HuH-7 (cell line): ENCODE data around the gene STAM.

ENCODE experiments used
- DNase-seq: peaks from one replicate; pipeline ENCODE4 v3.0.0; 2011; ENCODE audit warnings: low spot score

The STAM gene

DNA sequence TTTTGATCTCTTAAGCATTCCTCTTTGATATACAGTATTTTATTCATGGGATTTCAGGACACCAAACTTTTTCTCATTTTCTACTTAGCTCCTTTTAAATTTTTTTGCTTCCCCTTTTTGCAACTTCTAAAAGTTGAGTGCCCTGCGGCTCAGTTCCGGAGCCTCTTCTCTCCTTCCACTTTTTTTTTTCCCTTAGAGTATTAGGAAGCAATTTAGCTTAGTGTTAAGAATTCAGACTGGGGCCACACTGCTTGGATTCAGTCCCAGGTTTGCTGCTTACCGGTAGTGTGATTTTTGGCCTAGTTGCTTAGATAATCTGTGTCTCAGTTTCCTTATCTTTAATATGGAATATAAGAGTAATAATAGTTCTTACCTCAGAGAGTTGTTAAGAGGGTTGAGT, 3.4 kb downstream of the STAM start:
- no peak for DNase-seq

GRCh38 chr10:17648243-17649035, 4.5 kb downstream of the STAM start:
- DNase-seq, result no peak

GRCh38 chr10:17649052-17649451, 5.1 kb downstream of the STAM start:
- no peak for DNase-seq

- DNase-seq, result no peak
These were observed 5.9 kb downstream of the STAM start for GRCh38 chr10:17649836-17650235.

- DNase-seq, result no peak
These were observed 6.5 kb downstream of the STAM start for GRCh38 chr10:17650416-17650815.

DNA sequence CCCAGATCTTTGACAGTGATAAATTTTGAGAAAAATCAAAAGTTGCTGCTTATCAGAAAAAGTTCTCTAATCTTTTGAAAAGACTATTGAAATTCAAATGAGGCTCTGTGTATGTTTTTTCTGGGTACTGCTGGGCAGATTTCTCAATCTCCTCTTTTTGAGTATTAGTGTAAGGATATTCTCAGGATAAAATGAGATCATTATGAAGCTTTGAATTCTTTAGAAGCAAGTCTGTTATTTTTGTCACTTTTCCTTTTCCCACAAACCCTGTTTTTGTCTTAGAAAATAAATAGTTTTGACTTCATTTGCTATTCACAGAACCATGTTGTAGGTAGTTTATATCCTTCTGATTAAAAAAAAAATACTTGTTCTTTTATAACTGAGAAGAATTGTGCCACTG, 7.9 kb downstream of the STAM start:
- no peak for DNase-seq

DNA sequence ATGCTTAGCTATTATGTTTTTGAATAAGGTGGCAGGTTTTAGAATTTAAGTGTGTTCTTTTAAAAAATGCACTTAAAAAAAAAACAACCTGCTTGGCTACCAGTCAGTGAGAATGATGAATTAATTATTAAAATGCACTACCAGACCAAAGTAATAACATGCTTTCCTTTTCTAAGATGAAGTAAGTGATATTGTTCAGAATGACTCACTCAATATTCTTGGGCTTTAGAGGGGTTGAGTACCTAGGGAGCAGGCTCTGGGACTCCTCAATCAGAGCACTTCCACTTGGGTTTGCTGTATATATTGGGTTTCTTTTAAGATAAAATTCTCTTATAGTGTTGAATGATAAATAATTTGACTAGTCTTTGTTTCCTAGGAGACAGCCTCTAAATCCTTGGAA, 8.6 kb downstream of the STAM start:
- no peak for DNase-seq

GRCh38 chr10:17655009-17655408, 11.1 kb downstream of the STAM start:
- no peak for DNase-seq

DNA sequence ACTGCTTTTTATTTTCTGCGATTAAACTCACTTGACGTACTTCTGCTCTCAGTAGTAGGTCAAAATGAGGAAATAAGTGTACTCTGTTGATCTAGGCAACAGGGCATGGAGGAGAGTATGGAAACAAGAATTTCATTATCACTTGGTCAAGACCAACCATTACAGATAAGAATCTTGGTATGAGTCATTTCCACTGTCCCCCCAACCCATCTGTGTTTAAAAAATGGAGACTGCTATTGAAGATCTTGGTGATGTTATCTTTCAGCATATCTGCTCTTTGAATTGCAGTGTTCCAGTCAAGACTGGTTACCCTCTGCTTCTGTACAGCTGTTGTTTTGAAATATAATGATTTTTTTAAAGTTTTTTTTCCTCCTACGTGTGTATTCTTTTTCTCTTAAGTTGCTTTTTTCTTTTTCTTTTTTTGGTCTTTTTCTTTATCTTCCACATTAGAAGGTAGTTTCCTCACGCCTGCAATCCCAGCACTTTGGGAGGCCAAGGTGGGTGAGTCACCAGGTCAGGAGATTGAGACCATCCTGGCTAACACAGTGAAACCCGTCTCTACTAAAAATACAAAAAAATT, 11.7 kb downstream of the STAM start:
- DNase-seq, result no peak

- DNase-seq, result no peak
These were observed 13.2 kb downstream of the STAM start for GRCh38 chr10:17657103-17657500.

DNA sequence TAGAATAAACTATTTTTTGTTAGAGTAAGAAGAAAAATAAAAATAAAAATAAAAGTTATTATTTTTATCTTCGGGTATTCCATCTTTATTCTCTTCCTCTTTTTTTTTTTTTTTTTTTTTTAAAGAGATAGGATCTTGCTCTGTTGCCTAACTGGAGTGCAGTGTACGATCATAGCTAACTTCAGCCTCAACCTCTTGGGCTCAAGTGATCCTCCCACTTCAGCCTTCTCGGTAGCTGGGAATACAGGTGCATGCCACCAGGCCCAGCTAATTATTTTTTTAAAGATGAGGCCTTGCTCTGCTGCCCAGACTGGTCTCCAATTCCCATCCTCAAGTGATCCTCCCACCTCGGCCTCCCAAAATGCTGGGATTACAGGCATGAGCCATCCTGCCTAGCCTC, 15.4 kb downstream of the STAM start:
- no peak for DNase-seq

DNA sequence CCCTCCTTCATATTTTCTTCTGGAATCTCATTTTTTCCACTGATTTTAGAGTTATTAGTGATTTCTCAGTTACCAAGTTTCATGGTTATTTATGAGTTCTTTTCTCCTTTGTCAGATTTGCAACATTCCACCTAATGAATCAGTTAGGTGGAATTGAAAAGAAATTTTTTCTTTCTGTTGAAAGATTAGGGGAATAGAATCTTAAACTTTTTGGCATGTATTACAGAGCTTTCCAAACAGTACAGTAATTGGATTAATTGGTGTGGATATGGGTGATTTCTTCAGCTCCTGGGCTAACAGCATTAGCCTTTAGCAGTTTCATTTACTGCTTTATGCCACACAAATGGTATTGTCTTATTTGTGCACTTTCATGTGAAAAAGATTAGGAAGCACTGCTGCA, 17.0 kb downstream of the STAM start:
- DNase-seq, result no peak

DNA sequence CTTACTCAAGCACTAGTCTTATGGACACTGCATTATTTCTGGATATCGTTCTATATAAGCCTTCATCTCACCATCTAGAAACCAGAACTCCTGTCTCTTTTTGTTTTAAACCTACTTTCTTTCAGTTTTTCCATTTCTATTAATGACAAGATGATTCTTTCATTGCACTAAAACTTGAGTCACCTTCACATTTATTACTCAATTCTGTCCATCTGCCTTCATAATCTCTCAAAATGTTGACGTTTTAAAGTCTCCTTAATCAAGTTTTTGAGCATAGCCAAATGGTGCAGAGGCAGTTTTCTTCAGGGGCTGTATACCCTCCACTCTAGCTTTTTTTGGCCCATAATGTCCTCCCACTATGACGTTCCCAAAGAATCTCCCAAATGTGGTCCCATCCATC, 17.6 kb downstream of the STAM start:
- DNase-seq, result no peak

GRCh38 chr10:17662193-17663138, 18.5 kb downstream of the STAM start:
- DNase-seq, result no peak

DNA sequence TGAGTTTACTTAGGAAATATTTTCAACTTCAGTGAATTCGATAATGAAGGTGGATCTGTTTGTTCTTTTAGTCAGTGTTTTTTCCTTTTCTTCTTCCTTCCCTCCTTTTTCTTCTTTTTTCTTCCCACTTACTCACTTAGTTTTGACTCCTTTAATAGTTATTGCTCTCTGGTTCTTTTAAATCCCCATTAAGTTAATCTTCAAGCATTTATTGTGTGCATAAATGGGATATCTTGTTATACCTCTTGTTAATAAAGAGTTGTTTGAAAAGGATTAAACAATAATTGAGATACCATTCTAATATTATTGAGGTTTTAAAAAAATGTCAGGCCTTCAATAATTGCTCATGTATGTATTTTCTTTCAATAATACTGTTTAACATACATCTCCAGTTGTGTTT, 19.5 kb downstream of the STAM start:
- DNase-seq, result no peak

DNA sequence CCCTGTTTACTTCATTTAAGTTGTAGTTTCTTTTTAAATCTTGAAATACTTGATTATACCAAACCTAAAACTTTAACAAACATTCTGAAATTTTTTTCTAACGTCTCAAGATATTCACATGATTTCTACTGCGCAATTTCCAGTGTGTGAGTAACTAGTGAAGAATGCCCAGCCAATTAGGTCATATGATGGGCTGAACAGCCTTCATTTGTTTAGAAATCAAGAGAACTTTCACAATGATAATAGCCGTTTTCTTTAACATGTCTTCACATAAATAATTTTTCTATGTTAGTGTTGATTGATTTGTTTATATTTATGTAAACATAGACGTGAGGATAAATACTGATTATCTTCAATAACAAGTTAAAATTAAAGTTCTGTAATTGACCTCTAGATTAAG, 21.8 kb downstream of the STAM start:
- DNase-seq, result no peak

- DNase-seq, result no peak
These were observed 24.7 kb downstream of the STAM start for GRCh38 chr10:17668435-17669184.

- no peak for DNase-seq
These were observed 25.4 kb downstream of the STAM start for GRCh38 chr10:17669185-17669872.

GRCh38 chr10:17671307-17671706, 27.4 kb downstream of the STAM start:
- DNase-seq, result peak; percentile 25

DNA sequence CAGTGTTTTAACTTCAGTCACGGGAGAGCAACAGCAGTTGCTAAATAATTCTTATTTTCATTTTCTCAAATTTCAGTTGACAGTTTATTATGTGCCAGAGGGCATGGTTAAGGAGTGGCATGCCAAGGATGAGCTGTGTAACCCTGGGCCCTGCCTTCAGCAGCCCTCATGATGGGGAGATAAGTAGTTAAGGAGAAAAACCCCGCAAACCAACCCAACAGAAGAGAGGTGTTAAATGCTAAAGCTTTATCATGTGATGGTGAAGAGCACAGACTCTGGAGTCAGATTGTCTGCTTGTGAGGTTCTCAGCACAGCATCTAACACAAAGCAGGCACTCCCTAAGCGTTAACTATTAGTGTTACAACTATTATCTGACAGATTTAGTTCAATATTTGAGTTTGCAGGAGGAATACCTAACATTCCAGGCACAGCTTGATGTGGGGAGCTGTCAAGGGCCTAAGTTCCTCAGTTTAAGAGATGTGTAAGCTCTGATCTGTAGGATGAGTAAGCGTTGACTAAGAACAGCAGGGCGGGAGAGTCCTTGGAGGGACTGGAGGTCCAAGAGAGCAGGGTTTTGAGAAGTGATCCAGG, 29.6 kb downstream of the STAM start:
- DNase-seq, result no peak

DNA sequence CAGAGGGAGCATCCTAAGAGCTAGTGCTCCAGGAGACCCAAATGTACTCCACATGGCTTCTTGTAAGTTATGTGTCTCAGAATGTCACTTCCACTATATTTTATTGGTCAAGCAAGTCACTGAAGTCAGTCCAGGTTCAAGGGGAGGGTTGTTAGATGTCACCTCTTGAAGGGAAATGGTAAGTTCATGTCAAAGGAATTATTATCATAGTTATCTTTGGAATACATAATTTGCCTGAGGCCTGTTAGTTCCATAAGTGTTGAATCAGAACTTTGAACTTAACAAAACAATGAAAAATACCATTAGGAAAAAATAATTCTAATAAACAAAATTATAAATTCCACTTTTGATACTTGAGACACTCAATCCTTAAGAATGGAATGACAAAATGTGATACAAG, 30.6 kb downstream of the STAM start:
- no peak for DNase-seq
